NCI-H2196 (cell line): ENCODE measurements around the gene PEG3.

ENCODE experiments used
- DNase-seq: peaks from one replicate; lab custom pipeline; 2025; ENCODE audit not compliant: unreplicated experiment; lab: John Stamatoyannopoulos, UW

Gene PEG3

DNA sequence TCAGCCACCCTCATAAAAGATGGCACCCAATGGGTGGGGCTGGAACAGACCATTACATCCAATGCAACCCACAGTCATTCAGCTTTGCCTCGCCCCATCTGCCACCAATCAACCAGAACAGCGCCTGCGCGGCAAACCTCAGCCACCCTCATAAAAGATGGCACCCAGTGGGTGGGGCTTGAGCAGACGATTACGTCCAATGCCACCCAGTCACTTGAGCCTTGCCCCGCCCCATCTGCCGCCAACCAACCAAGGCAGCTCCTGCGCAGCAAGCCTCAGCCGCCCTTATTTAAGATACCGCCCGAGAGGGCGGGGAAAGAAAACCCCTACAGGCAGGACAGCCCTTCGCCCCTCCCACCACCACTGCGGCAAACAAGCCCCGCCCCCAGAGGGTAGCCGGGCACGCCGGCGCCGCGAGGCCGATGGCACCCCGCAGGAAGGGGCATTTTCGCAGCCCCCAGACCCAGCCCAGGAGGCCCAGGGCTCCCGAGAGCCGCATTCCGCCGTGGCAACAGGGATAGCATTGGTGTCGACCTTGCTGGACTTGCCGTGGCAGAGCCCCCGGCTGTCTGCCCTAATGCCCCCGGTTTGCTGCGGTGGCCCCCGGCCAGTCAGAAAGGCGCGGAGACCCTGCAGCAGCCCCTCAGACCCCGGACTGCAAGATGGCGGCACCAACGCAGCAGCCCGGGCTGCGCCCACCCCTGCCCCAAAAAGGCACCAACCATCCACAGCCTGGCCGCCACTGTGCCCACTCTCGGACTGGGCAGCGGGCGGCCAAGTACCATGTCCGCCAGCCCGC, 675 bp downstream of the PEG3 start:
- DNase-seq, result no peak

DNA sequence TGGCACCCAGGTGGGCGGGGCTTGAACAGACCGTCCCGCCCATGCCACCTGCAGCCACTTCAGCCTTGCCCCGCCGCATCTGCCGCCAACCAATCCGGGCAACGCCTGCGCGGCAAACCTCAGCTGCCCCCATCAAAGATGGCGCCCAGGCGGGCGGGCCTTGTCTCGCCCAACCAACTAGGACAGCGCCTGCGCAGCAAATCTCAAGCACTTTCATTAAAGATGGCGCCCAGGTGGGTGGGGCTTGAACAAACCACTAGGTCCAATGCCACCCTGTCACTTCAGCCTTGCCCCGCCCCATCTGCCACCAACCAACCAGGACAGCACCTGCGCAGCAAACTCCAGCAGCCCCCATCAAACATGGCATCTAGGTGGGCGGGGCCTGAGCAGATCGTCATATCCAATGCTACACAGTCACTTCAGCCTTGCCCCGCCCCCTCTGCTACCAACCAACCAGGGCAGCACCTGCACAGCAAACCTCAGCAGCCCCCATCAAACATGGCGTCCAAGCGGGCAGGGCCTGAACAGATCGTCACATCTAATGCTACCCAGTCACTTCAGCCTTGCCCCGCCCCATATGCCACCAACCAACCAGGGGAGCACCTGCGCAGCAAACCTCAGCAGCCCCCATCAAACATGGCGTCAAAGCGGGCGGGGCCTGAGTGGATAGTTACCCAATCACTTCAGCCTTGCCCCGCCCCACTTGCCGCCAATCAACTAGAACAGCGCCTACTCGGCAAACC, 1.4 kb downstream of the PEG3 start:
- DNase-seq, result no peak

DNA sequence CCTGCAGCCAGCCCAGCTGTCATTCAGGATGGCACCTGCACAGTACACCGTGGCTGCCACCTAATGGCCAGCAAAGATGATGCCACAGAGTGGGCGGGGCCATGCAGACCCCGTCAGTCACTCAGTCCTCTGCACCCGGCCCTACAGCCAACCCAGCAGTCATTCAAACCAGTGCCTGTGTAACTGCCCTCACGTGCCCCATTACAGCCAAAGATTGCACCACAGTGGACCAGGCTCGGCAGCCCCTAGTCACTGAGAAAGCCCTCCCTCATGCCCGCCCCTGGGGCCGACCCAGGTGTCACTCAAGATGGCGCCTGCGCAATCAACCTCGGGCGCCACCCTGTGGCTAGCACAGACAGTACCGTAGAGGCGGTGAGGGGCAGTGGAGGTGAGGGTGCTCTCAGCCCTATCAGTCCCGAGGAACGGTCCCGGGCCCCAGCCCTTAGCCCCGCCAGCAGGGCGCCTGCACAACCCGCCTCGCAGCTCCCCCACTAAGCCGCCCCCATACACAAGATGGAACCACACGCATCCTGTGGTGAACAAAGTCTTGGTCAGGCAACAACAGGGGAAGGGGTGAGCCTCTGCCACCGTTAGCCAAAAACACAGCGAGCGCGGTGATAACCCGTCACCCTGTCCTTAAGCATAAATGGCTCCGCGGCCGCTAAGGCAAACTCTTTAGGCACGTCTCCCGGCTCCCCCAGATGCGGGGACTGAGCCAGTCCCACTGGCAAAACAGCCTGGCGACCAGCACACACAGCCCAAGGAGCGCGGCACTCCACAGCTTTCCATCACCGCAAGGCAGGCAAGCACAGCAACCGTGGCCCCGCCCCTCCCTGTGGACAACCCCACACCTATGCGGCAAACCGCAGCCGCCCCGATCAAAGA, 2.3 kb downstream of the PEG3 start:
- no peak for DNase-seq

DNA sequence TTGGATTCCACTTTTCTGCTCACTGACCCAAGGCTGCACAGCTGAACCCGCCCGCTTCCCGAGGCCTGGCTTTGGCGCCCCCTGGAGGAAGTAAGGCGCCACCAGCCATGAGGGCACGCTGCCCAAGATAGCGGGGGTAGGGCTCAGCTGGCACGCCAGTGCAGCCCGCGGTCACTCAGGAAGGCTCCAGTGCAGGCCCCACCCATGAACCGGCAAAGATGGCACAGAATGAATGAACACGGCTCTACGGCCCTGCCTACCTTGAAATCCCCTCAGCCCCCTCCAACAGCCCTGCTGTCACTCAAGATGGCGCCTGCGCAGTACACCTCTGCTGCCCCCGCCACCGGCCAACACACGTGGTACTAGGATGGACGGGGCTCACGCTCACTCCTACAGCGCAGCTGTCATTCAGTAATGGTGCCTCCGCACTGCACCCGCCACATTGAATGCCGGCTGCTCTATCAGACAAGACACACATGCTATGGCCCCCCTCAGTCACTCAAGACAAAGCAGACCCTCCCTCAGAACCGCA, 3.0 kb downstream of the PEG3 start:
- DNase-seq, result no peak

DNA sequence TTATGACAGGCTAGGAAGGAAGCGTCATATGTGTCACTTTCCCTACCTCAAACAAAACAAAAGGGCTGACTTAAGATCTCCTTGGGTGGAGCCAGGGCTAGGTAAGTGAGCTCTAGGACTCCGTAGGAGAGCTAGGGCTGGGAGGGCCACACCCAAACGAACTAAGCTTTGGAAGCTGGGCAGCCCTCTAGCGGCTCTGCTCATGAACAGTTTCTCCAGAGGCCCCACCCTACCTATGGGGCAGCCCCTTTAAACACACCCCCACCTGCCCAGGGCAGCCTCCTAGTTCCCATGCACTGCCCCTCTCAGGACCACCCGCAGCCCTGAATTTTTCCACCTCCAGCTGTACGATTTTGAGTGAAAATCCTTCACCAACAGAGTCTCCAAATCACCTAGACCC, 3.5 kb downstream of the PEG3 start:
- DNase-seq, result no peak

DNA sequence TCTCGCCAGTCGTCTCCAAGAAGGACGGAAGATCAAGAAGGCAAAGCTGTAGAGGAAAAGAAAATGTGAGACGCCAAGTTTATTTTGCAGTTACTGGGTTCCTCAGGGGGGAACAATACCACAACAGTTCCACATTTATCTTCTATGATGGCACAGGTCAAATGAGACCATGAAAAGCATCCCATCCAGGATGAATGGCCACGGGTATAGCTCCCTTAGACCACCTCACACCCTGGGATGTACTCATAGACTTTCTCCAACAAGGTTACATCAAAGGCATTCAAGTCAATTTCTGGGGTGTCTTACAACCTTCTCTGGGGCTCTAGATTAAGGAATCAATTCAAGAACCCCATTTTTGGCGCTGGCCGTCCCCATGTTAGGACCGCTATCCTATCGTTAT, 4.5 kb downstream of the PEG3 start:
- no peak for DNase-seq

DNA sequence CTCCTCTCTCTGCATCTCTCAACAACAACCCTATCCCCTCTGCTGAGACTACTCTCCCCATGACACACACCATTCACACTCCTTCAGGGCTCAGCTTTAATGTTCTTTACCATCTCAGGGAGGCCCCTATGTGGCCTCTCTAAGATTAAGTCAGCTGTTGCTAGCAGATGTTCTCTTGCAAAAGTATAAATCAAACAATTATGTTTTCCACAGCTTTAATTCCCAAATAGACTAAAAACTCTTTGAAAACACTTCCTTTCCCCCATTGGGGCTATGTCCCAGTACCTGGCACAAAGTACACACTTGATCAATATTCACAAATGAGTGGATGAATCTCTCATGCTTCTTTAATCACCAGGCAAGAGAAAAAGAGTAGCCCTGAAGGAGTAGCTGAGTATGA, 5.1 kb downstream of the PEG3 start:
- DNase-seq, result no peak

DNA sequence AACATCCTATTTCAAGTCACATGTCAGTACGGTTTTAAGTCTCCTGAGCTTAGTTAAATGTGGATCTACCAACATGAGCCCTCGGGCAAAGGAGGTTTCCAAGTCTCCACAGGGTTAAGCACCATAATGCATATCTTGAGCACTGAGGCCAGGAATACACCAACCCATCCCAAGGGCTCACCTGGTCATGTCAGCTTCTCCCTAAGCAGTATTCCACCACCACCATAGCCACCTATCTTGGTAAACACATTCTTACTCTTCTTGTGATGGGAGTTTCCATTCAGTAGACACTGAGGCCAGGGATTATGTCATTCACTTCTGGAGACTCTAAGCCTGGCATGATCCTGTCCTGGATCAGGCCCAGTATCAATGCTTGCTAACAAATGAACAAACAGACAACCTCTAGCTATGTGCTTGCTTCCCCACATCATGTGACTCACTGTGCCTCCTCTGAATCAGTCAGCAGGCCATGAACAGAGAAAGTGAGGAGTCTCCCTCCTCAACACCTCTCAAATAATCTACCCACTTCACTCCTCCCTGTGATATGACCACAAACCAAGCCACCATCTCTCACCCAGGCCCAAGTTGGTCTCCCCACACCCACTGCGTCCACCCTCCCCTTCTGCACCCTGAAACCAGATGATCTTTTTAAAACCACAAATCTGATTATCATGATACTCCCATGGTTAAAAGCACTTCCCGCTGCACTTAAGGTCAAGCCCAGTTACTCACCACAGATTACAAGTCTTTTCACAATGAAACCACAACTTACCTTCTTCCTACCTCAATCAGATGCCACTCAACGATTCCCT, 5.8 kb downstream of the PEG3 start:
- no peak for DNase-seq

DNA sequence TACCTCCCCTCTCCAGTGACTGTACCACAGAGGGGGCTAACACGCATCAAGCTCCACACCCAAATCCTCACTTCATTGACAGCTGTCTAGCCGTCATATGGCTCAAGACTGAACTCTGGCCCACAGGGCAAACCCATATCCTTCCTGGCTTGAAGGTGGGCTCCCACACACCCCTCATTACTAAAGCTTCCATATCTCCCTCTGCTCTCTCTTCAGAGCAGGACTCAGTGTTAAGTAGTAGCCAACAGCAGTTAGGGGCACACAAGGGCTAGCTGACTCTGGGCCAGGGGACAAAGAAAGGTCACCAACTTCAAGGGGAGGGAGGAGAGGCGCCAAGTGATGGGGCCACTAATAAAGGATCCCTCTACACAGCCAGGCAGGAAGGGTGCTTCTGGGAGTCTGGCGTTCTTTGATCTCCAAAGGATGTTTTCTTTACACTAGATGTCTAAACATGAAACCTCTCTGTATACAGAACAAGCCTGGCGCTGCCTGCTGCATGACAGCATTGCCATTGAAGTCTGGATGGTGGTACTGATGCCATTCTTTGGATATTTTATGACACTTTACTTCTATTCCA, 8.1 kb downstream of the PEG3 start:
- no peak for DNase-seq

DNA sequence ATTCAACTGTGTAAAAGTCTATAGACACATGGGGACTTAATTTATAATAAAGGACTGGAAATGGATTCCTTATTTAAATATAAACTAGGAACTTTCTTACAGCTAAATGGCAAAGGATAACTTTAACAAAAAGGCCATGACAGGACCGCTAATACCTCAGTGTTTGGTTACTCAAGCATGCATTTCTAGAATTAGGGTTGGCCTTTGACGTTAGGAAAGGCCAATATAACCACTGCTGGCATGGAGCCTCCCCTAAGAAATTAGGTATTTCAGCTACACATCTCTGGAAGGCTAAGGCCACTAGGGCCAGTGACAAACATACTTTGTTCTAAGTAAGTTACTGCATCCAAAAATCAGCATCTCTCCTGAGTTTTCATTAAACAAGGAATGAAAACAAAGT, 9.3 kb downstream of the PEG3 start:
- DNase-seq, result no peak

DNA sequence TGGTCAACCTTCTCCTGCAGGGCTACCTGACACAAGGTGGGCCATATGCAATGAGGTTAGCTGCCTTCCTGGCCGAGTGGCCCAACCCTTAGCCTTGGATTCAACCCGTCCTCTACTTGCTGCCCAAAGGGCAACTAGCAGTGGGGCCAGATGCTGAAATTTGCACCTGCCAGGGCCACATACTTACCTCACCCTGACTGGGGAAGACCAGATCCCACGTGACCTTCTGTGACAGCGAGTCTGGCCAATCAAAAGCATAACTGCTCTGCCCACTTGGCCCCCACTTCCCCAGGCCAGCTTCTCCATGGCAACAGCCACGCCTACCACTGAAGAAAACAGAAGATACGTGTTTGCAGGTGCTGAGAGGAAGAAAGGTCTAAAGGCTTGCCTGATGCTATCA, 10.9 kb downstream of the PEG3 start:
- DNase-seq, result no peak

DNA sequence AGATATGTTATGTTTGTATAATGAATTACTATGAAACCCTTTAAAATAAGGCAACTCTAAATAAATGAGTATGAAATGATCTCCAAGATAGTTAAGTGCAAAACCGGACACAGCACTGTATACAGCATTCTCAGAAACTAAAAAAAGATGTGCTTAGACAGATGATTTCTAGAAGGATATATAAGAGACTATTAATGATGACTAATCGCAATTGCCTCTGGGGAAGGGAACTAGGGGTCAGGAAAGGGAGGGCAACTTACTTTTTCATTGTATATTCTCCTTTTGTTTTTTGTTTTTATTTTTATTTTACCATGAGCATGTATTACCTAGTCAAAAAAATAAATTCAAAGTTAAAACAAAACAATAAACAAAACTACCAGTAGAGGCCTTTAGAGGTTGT, 12.8 kb downstream of the PEG3 start:
- no peak for DNase-seq

DNA sequence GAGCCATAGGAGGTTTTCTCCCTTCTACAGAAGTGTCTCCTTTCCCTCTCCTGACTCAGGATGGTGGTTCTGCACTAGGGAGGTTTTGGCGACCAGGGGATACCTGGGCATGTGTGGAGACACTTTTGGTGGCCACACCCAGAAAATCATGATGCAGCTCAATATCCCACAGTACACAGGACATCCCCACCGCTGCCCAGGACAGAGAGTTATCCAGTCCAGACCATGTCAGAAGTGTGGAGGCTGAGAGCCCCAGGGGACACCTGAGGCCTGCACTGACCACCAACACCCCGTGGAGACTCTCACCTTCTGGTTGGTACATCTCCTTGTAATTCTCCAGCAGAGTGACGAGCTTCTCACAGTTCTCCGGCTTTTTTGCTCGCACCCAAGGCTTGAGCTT, 16.6 kb downstream of the PEG3 start:
- no peak for DNase-seq

DNA sequence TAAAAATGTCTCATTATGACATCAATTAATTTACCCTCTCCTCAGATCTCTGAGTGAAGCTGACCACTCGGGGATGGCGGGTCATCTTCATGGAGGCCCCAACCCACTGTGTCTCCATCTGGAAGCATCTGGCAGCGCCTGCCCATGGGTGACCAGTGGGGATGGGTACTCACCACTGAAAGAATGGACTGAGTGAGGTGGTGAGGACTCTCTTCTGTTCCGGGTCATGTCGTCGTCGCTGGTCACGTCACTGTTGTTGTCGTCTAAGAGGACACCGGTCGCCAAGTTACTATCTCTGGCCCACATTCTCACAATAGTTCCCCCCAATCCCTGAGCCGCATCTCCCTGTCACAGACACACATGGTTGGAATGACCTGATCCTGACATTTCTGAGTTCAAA, 17.1 kb downstream of the PEG3 start:
- no peak for DNase-seq

DNA sequence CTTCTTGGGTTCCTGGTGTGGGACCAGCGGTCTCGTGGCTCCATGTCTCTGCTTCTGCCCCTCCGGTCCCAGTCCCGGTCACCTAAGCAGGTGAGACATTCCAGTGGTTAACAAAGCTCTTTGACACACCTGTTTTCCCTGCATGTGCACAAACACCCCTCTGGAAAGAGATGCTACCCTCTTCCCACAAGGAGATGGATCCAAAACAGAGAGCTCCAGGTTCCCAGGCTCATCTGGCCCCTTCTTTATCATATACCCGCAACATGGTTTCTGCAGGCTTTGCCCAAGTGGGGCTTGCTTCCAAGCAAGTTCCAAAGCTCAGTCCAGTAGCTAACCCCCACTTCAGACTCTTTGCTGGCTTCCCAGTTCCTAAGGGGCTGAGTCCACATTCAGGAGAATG, 17.8 kb downstream of the PEG3 start:
- no peak for DNase-seq

DNA sequence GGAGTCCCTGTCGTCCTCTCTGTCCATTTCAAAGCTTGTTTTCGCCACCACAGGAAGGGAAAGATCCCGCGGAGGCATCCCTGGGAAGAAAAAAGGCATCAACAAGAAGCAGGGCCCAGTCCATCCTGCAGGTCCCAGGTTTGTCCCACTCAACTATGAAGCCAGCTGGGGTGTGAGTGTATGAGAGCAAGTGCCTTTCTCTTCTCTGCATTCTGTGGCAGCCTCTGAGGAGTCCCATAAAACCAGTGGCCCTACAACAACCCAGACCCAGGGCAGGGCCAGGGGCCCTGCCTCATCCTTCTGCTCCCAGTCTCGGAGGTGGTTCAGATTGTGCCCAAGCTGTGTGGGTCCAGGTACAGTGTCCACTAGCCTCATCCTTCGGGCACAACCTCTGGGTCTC, 18.9 kb downstream of the PEG3 start:
- DNase-seq, result no peak

DNA sequence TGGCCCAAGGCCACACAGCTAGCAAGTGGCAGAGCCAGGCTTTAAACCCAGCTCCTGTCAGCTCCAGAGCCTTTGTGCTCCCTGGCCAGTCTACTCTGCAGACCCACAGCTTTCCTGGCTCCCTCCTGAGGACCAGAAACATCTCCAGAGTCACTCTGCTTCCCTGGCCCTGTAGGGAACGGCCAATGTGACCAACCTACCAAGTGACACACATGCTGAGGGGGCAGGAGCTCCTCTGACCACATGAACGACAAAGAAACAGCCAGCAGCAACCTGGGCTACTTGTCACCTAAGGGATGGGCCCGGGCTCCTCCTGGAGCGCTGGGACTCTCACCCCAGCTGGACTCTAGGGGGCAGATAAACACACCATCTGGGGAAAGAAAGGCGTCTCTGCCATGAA, 19.3 kb downstream of the PEG3 start:
- no peak for DNase-seq

DNA sequence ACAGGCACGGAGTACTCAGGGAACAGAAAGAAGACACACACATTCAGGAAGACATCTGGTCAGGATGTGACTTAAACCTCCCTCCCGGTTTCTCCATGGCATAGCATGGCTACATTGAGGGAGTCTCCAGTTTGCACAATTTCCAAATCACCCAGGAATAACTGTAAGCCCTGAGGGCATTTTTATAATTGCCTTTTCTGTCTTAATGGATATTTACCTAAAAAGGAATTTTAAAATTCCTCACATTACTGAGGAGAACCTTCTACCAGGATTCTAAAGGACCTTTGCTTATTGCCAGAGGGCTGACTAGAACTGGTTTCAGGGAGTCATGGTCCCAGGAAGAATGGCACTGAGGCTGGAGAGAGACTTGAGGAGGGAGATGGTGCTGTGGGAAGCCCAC, 21.4 kb downstream of the PEG3 start:
- DNase-seq, result no peak

DNA sequence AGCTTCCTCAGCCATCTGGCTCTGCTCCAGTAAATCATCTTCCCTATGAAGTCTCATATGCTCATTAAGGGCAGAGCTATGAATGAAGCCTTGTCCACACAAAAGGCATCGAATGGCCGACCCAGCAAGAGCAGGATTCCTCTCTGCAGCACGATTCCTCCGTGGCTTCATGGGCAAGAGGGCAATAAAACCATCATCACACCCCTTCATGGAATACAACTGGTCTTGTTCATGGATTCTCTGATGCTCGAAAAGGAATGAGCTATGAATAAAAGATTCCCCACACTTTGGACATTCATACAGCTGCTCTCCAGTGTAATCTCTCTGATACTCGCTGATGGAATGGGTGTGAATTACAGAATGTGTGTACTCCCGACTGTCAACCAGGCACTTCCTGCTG, 25.9 kb downstream of the PEG3 start:
- DNase-seq, result no peak

DNA sequence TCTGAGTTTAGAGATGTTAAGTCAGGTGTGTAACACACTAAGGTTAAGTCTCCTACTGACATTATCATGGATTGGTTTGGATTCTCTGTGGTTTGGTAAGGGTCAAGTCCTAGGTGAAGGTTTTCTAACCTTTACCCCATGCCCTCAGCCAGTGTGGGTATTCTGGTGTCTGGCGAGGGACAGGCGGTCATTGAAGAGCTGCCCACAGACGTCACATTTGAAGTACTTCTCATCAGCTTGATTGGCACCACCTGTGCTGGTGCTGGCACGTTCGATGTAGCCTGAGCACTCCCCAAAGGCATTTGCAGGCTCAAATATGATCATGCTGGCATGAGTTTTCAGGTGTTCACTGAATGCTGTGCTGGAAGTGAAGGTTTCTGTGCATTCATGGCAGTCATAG, 27.0 kb downstream of the PEG3 start:
- DNase-seq, result no peak
